Measurements from ENCODE around the gene MAP2K3. TPM values are rescaled to one million over a fixed set of nuclear protein-coding genes. Genes with fewer than 3 reads are reported as not detected.

Gene MAP2K3
- 6.8 and 13.6 TPM in 2 replicates for total RNA-seq

DNA sequence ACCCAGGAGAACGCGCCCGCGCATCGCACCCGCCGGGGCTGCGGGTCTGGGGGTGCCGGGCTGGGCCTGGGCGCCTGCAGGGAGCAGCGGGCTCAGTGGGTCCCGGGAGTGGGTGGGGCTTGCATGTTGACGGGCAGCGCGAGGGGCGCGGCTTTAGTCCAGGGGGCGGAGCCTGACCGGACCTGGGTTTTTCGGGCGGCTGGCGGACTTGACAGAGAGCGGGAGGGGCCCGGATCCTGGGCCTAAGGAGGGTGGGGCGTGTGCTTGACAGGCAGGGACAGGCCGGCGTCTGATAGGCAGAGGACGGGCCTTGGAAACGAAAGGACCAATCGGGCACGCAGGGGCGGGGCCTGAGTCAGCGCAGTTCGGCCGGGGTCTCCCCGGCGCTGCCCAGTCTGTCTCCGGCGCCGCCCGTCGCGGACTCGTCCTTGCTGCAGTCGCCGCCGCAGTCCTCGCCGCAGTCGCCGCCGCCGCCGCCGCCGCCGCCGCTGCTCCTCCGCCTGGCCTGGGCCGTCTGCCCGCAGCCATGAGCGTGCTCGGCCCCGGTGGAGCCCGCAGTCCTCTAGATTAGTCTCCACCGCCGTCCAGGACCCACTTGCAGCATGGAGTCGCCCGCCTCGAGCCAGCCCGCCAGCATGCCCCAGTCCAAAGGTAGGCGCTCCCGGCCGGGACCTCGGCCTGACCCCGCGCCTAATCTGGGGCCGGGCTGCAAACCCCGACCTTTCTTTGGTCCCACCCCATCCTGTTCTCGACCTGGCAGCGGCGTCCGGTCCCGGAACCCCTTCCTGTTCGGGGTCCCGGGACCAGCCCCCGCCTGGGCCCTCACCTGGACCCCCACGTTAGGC lies at the start of gene MAP2K3:
MAP2K3 (plus strand) TSS at position 393 of the 845 bp plus-strand sequence; CDS start at position 603, 210 bp downstream.

DNA sequence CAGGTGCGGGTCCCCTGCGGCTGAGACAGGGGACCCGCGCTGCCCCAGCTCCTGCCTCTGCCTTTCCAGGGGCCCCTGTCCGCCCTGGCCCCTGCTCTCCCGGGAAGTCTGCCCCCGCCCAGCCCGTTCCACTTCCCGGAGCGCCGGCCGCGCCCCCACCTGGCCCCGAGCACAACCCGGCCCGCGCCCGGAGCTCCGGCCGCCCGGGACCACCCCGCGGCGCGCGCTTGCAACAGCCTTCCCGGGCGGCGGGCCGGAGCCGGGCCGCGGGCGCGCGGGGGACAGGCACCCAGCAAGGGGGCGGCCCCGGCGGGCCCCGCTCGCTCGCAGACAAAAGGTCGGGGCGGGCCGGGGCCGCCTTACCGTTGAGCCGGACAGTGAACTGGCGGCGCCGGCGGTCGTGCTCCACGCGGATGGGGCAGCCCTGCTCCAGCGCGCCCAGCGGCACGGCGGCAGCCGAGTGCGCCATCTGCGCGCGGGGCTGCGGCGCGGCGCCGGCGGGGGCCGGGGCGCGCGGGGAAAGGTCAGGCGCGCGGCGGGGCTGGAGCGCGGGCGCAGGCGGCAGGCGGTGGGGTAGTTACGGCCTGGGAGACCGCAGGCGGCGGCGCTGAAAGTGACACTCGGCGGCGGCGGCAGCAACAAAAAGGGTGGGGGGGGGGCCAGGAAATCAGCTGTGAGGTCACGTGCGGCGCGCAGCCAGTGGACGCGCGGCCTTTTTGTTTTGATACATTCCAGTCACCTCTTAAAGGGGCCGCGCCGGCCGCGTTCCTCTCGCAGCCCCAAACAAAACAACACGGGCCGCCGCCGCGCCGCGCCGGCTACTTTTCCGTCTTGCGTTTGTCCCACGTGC lies 31.5 kb upstream of the MAP2K3 start, which contains the start of gene NATD1:
NATD1 (minus strand) TSS at position 615 of the 850 bp plus-strand sequence; CDS start at position 469, 146 bp downstream.

Other genes starting within 250 kb of the MAP2K3 start
- 189 and 195 TPM in 2 replicates for gene USP22, start 241.7 kb upstream of the MAP2K3 start, total RNA-seq
- 20.8 and 22.1 TPM in 2 replicates for gene DHRS7B, start 157.7 kb upstream of the MAP2K3 start, total RNA-seq
- 12.6 and 14.8 TPM in 2 replicates for gene TMEM11, start 70.5 kb upstream of the MAP2K3 start, total RNA-seq
- gene NATD1, start 31.3 kb upstream of the MAP2K3 start, total RNA-seq: 2.4 and 2.5 TPM in 2 replicates
- 0.32 and 1.5 TPM in 2 replicates for gene KCNJ12, start 91.6 kb downstream of the MAP2K3 start, total RNA-seq

Data from bronchial smooth muscle cell (primary cell).